ENCODE measurements around the gene NDUFS8.

Gene NDUFS8

GRCh38 chr11:68066742-68067141, 36.3 kb downstream of the NDUFS8 start:
- DNase-seq (ENCODE audit: low read depth), result peak; percentile 57
- TF ChIP-seq CTCF (IDR thresholded peaks at IDR 0.05; ENCODE audit: low read depth, low read length, missing control alignments), result no peak
- H3K4me3 ChIP-seq (ENCODE audit: low read depth, low read length), result no peak overlapping the region
- in situ Hi-C loops (cut with HindIII; ENCODE audit: low sequenced_read_pairs), result no loop called here

GRCh38 chr11:68067991-68068390, 37.5 kb downstream of the NDUFS8 start:
- no peak overlapping the region for H3K4me3 ChIP-seq (ENCODE audit: low read depth, low read length)
- DNase-seq (ENCODE audit: low read depth), result no peak
- in situ Hi-C loops (cut with HindIII; ENCODE audit: low sequenced_read_pairs), result no loop called here
- TF ChIP-seq CTCF (IDR thresholded peaks at IDR 0.05; ENCODE audit: low read depth, low read length, missing control alignments), result no peak

GRCh38 chr11:68071281-68072048, 41.0 kb downstream of the NDUFS8 start:
- no peak for DNase-seq (ENCODE audit: low read depth)
- no peak for TF ChIP-seq CTCF (IDR thresholded peaks at IDR 0.05; ENCODE audit: low read depth, low read length, missing control alignments)
- no peak overlapping the region for H3K4me3 ChIP-seq (ENCODE audit: low read depth, low read length)
- in situ Hi-C loops (cut with HindIII; ENCODE audit: low sequenced_read_pairs), result no loop called here

- no peak overlapping the region for H3K4me3 ChIP-seq (ENCODE audit: low read depth, low read length)
- no peak for DNase-seq (ENCODE audit: low read depth)
- TF ChIP-seq CTCF (IDR thresholded peaks at IDR 0.05; ENCODE audit: low read depth, low read length, missing control alignments), result no peak
- in situ Hi-C loops (cut with HindIII; ENCODE audit: low sequenced_read_pairs), result no loop called here
Measured at GRCh38 chr11:68074584-68075352, 44.3 kb downstream of the NDUFS8 start.

- in situ Hi-C loops (cut with HindIII; ENCODE audit: low sequenced_read_pairs), result no loop called here
- no peak overlapping the region for H3K4me3 ChIP-seq (ENCODE audit: low read depth, low read length)
- TF ChIP-seq CTCF (IDR thresholded peaks at IDR 0.05; ENCODE audit: low read depth, low read length, missing control alignments), result no peak
- DNase-seq (ENCODE audit: low read depth), result no peak
Measured at GRCh38 chr11:68076371-68077042, 46.0 kb downstream of the NDUFS8 start.

Measured in astrocyte of the cerebellum (primary cell).